NCI-H1092 (cell line): ENCODE data around the gene CFD.
"Not testable (repeated sequence)": the region's sequence is repeated elsewhere in the genome, so short reads cannot be mapped to it uniquely, and the experiment has no call there.

ENCODE experiments used
- DNase-seq: peaks from one replicate; lab custom pipeline; 2025; lab: John Stamatoyannopoulos, UW

Gene CFD

GRCh38 chr19:858868-859843 is at the start of gene CFD:
Gene CFD, plus strand, starts transcription at chr19:859664. Its CDS starts 26 bp downstream, at chr19:859690.
- DNase-seq, result no peak

GRCh38 chr19:810077-810855 is 49.2 kb upstream of the CFD start:
- no peak for DNase-seq

- no peak for DNase-seq
These were observed 48.5 kb upstream of the CFD start for GRCh38 chr19:810883-811489.

- no peak for DNase-seq
These were observed 47.9 kb upstream of the CFD start for GRCh38 chr19:811506-812048.

- DNase-seq, result no peak
These were observed 47.3 kb upstream of the CFD start for GRCh38 chr19:812049-812746.

GRCh38 chr19:812747-813218 is 46.7 kb upstream of the CFD start:
- no peak for DNase-seq

- DNase-seq, result no peak
These were observed 46.0 kb upstream of the CFD start for GRCh38 chr19:813219-814151.

- no peak for DNase-seq
These were observed 45.0 kb upstream of the CFD start for GRCh38 chr19:814152-815078.

- no peak for DNase-seq
These were observed 44.2 kb upstream of the CFD start for GRCh38 chr19:815079-815774.

GRCh38 chr19:815775-816499 is 43.5 kb upstream of the CFD start:
- no peak for DNase-seq

GRCh38 chr19:816500-816857 is 43.0 kb upstream of the CFD start:
- DNase-seq, result no peak

GRCh38 chr19:820212-820611 is 39.3 kb upstream of the CFD start:
- DNase-seq, result not testable (repeated sequence)

- DNase-seq, result no peak
These were observed 38.1 kb upstream of the CFD start for GRCh38 chr19:821231-821824.

- DNase-seq, result peak; percentile 18
These were observed 37.5 kb upstream of the CFD start, which contains the start of gene PLPPR3 for GRCh38 chr19:821825-822503. Gene PLPPR3, minus strand, starts transcription at chr19:821955. Its CDS starts 396 bp downstream, at chr19:821559.

GRCh38 chr19:823565-824121 is 35.8 kb upstream of the CFD start:
- no peak for DNase-seq

- DNase-seq, result no peak
These were observed 34.6 kb upstream of the CFD start for GRCh38 chr19:824885-825284.
